CD4-positive, alpha-beta T cell treated with Interleukin-6 at 100 ng/mL for 8 hours (primary cell): ENCODE results near the gene UNC79.

Experiments
- DNase-seq: peaks from one replicate; pipeline ENCODE4 v3.0.0-alpha.2; 2020; ENCODE audit warnings: mixed read lengths, low spot score

Gene UNC79

GRCh38 chr14:93548102-93548843, 117.5 kb downstream of the UNC79 start:
- DNase-seq, result no peak

GRCh38 chr14:93549595-93549994, 118.9 kb downstream of the UNC79 start:
- no peak for DNase-seq

DNA sequence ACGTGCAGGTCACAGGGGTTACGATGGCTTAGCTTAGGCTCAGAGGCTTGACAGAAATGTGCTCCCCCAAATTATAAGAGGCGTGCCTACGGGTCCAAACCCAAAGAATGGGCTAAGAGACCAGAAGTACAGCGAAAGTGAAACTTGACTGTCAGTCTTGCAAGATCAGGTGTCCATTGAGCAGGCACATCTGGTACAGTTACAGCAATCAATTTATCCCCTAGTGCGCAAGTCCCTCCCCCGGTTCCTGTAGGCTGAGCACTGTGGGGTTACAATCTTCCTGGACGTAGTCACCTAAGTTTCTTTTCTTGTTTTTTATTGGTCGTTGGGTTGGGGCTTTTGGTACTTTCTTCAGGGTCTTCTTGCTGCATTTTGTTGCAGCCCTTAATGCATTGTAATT, 134.2 kb downstream of the UNC79 start:
- no peak for DNase-seq

DNA sequence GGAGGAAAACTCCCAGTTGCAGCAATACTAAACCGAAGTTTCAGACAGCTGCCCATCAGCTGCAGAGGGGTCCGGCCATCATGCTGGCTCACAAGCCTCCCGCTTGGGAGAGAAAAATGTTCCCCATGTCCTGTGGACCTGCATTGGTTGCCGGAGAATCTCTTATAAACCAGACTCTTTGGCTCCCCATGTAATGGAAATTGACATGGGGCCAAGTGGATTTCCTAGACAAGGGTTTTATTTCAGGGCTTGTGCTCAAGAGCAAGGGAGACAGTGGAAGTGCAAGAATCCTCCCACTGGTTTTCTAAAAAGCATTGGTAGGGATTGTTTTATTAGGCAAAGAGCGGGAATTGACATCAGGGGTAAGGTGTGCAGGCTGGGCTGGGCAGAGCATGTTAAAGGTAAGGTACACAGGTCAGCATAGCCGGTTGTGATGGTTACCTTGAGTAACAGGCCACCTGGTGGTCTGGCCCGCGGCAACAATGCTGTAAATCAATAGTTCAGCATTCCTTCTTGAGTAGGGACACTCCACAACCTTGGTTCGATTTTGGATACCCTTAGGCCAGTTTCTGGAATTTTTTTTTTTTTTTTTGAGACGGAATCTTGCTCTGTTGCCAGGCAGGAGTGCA, 135.4 kb downstream of the UNC79 start:
- DNase-seq, result no peak

DNA sequence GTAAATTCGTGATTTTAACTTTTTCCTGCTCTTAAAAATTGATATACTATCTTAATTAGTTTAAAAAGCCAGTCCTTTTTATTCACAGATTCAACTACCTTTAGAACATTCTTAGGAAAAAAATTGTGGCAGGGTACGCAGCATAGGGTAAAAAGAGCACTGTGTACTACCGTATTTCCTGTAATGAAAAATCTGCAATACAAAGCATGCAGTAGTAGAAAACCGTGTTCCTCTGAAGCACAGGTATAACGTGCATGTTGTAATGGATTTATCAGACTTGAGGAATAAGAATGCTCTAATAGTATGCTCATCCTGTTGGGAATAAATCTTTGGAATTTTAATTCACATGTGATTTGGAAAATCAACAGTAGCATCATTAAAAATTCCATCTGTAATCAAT, 140.5 kb downstream of the UNC79 start:
- DNase-seq, result no peak

GRCh38 chr14:93579178-93579577, 148.4 kb downstream of the UNC79 start:
- no peak for DNase-seq

DNA sequence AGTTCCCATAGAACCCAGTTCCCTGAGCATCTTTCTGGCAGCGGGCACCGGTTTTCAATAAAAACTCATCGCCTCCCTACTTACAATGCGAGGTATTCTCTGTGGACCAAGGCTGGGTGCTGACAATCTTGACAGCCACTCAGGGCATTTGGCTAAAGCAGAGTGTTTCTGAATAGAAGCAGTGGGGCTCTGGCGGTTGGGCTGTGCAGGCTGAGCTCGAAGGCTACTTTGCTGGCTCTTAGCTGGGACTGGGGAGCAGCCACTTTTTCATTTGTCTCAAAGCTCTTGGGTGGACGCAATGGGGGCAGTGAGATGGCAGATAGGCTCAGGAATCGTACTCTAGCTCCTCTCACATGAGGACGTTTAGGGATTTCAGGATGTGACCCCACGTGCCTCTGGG, 151.8 kb downstream of the UNC79 start:
- DNase-seq, result no peak

DNA sequence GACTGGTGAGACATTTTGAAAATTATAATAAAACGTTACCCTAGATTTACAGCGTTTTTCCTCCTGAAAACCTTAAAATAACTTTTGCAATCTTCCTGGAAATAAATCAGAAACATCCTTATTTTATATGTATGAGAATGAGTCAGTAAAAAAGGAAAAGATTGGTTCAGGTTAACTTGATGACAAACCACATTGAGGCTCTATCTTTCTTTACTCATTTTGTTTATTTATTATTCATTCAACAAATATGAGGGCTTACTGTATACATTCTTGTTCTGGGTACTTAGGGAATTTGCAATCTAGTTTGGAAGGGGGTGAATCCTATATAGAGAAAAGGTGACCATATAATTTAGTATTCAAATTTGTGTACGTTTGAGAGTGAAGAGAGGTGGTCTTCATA, 156.6 kb downstream of the UNC79 start:
- DNase-seq, result no peak

DNA sequence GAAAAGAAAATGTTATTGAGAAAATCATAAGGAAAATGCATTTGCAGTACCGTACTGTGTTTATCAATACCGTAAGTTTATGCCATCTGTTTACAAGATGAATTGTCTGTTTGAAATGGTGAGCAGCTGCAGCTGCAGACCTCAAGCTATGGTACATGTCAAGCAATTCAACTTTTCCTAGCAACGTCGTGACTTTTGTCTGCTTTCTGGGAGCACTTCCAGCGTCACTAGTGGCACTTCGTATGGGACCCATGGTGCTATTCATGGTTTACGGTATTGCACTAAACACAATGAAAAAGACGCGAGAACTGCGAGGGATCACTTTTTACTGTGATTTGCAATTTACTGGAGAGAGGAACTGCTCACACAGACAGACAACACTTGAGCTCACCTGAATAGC, 160.8 kb downstream of the UNC79 start:
- DNase-seq, result no peak

DNA sequence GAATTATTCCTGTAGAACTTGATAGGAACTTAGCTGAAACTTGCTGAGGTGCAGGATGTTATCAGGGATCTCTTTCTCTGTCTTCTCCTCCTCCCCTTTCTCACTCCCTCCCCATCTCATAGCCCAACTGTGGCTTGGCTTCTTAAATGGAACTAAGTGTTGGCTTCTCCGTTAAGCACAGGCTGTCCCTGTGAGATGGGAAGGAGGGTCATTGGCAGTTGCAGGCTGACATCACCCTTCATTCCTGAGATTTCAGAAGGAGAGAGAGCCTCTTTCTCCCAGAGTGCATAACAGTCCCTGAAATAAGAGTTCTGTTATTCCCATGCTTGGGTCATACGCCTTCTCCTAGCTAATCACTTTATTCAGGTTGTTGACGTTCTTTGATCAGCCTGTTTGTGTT, 162.0 kb downstream of the UNC79 start:
- DNase-seq, result no peak

DNA sequence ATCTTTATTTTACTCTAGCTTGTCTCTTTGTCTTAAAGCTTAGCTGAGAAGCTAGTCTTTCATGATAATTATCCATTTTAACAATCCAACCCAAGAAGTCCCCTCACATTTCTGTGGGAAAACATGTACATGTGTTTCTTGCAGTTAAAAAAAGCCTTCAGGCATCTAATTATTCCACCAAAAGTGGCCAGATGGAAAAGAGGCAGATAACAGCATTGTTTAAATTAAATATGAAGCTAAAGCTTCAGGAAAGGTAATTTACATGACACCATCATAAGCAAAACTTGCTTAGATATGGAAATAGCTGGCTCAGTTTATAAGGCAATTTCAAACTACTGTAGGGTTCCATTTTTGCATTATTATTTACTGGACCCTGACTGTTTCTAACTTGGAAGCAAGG, 175.4 kb downstream of the UNC79 start:
- no peak for DNase-seq

DNA sequence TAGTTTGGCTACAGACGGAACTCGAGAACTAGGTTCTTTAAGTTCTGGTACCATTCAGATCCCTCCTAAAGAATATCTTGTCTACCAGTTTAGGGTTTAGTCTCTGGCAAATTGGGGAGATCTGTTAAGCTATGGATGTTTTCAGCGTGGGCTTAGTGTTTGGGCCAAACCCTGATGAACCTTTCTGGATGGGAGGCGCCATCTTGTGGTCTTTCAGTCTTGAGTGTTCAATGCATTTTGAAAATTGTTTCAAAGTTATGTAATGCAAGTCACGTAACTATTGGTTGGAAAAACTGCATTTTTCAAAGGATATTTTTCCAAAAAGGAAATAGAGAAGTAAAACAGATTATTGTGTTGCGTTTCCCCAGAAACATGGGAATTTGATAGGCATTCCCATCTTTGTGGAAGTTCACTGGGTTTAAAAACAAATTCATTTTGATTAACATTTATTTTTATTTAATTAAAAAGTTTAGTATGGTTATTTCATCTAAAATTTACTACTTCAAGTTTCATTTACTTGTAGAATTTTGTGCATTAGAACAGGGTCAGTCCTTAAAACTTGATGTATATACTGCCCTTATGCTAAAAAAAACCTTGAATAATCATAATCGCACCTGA, 188.5 kb downstream of the UNC79 start:
- no peak for DNase-seq

DNA sequence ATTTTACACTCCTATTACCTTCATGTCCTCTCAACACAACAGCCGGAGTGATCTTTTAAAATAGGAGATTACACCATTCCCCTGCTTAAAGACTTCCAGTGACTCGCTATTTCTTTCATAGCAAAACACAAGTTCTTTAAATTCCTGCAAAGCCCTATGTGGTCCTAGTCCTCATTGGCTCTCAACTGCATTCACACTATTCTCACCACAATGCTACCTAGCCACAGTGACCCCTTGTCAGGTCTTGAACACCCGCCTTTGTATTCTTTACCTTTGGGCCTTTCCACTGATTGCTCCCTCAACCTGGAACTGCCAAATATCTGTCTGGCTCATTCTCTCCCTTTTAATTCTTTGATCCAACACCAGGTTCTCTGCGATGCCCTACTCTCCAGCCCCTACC, 197.3 kb downstream of the UNC79 start:
- DNase-seq, result no peak

- no peak for DNase-seq
These were observed 198.9 kb downstream of the UNC79 start for GRCh38 chr14:93629643-93630042.

- no peak for DNase-seq
These were observed 208.1 kb downstream of the UNC79 start for GRCh38 chr14:93638790-93639189.

GRCh38 chr14:93643127-93643526, 212.4 kb downstream of the UNC79 start:
- DNase-seq, result no peak

- DNase-seq, result no peak
These were observed 212.9 kb downstream of the UNC79 start for GRCh38 chr14:93643676-93644075.

- DNase-seq, result no peak
These were observed 214.5 kb downstream of the UNC79 start for GRCh38 chr14:93645200-93645599.

DNA sequence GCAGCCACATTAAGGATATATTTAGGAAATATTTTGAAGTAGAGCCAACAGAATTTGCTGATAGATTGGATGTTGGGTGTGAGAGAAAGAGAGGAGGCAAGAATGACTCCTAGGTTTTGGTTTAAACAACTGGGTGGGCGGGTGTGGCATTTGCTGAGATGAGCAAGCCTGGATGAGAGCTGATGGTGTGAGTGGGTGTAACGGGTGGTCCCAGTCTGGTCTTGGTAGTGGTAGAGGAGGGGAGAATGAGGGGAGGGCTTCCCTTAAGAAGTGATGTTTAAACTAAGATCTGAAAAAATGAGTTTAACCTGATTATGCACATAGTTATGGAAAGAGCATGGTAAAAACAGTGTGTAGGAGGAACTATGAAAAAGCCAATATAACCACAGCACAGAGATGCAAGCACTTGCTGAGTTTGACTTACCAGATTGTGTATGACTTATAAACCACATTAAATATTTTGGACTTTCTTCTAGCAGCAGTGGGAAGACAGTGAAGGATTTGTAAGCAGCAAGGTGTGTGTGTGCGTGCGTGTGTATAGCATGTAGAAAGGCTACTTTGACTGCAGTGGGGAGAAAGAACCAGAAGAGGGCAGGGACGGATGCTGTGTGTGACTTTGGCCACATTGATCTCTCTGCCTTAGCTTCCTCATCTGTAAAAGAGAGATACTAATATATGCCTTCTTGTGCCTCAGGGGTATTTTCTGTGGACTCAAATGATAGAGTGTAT, 217.9 kb downstream of the UNC79 start:
- DNase-seq, result no peak

- no peak for DNase-seq
These were observed 223.9 kb downstream of the UNC79 start for GRCh38 chr14:93654599-93654998.

DNA sequence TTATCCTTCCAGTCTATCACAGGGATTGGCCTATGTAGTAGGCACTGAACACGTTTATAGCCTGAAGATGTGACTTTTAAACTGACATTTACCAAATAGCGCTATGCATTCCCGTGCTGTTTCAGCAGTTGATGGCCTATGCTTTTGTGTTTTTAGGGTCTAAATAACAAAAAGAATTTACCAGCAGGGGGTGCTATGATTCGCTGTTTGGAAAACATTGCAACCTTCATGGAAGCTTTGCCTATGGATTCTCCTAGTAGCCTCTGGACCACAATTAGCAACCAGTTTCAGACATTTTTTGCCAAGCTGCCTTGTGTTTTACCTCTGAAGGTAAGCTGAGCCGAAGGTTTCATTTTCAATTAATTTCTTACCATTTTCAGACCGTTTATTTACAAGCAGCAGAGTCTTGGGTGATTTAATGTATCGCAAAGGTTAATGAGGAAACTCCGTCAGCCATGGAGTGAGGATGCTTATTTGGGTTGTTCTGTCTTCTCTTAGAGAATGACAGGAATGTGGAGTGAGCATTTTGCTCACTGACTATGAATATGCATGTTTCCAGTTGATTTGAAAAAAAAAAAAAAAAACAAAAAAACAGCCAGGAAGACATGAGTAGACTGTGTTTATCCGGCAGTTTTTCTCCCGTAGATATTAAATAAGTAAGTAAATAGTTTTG, 224.5 kb downstream of the UNC79 start:
- no peak for DNase-seq

- DNase-seq, result no peak
These were observed 227.1 kb downstream of the UNC79 start for GRCh38 chr14:93657875-93658274.
